MM.1S (cell line): ENCODE data around the gene ZBTB42.

ENCODE experiments used
- DNase-seq: peaks from one replicate; pipeline ENCODE4 v3.0.0-alpha.2; 2015
- H2AFZ ChIP-seq: fragments of 300-600 bp; sonication (generic); 2 replicates; pipeline ENCODE4 v1.6.0; 2016; ENCODE audit warnings: antibody characterized with exemption, low read length
- H3F3A ChIP-seq: fragments of 300-600 bp; sonication (generic); 2 replicates; pipeline ENCODE4 v1.6.1; 2016; ENCODE audit warnings: mild to moderate bottlenecking, antibody characterized with exemption, low read length, moderate library complexity, mixed read lengths; ENCODE audit not compliant: insufficient read depth
- H3K27ac ChIP-seq: fragments of 300-600 bp; sonication (generic); 2 replicates; pipeline ENCODE4 v1.5.1; 2016; ENCODE audit warnings: mild to moderate bottlenecking, low read length
- H3K27me3 ChIP-seq: fragments of 300-600 bp; sonication (generic); replicated peaks from 2 replicates; pipeline ENCODE4 v1.6.0; 2016; ENCODE audit warnings: low read length; ENCODE audit not compliant: insufficient read depth
- H3K36me3 ChIP-seq: fragments of 300-600 bp; sonication (generic); replicated peaks from 2 replicates; pipeline ENCODE4 v1.6.1; 2016; ENCODE audit warnings: mild to moderate bottlenecking, low read length, mixed read lengths; ENCODE audit not compliant: insufficient read depth
- H3K4me1 ChIP-seq: fragments of 300-600 bp; sonication (generic); 2 replicates; pipeline ENCODE4 v1.6.1; 2016; ENCODE audit warnings: low read length, mixed read lengths
- H3K4me2 ChIP-seq: fragments of 300-600 bp; sonication (generic); 2 replicates; pipeline ENCODE4 v1.6.0; 2016; ENCODE audit warnings: low read depth, low read length
- H3K4me3 ChIP-seq: fragments of 300-600 bp; sonication (generic); 2 replicates; pipeline ENCODE4 v1.5.1; 2016; ENCODE audit warnings: low read length, mixed read lengths
- H3K79me2 ChIP-seq: fragments of 300-600 bp; sonication (generic); 2 replicates; pipeline ENCODE4 v1.6.1; 2016; ENCODE audit warnings: mixed run types, low read length, mixed read lengths
- H3K9ac ChIP-seq: fragments of 300-600 bp; sonication (generic); 2 replicates; pipeline ENCODE4 v1.6.1; 2016; ENCODE audit warnings: low read length, mixed read lengths
- H3K9me2 ChIP-seq: fragments of 300-600 bp; sonication (generic); replicated peaks from 2 replicates; pipeline ENCODE4 v1.6.1; 2016; ENCODE audit warnings: mild to moderate bottlenecking, low read length, mixed read lengths; ENCODE audit not compliant: insufficient read depth
- H3K9me3 ChIP-seq: fragments of 300-600 bp; sonication (generic); replicated peaks from 2 replicates; pipeline ENCODE4 v1.6.1; 2016; ENCODE audit warnings: mild to moderate bottlenecking, low read length, mixed read lengths; ENCODE audit not compliant: insufficient read depth
- H4K20me1 ChIP-seq: fragments of 300-600 bp; sonication (generic); 2 replicates; pipeline ENCODE4 v1.6.1; 2016; ENCODE audit warnings: mild to moderate bottlenecking, low read length, moderate library complexity, mixed read lengths; ENCODE audit not compliant: insufficient read depth
- CTCF ChIP-seq: fragments of 300-600 bp; sonication (generic); IDR thresholded peaks from 2 replicates; pipeline ENCODE4 v1.5.1; 2016; ENCODE audit warnings: antibody characterized with exemption, low read length, mixed read lengths
- EZH2 ChIP-seq: fragments of 300-600 bp; sonication (generic); optimal IDR thresholded peaks from 2 replicates; pipeline ENCODE3; 2017; ENCODE audit warnings: low read depth, mild to moderate bottlenecking, antibody characterized with exemption, low read length, mixed read lengths
- EZH2phosphoT487 ChIP-seq: fragments of 300-600 bp; sonication (generic); IDR thresholded peaks from 2 replicates; pipeline ENCODE4 v1.6.1; 2018; ENCODE audit warnings: antibody characterized with exemption, low read length

ZBTB42 gene

GRCh38 chr14:104768437-104769323 is 32.2 kb upstream of the ZBTB42 start:
- TF ChIP-seq EZH2phosphoT487 (no peak), EZH2 (no peak), CTCF (peak; percentile 50)
- H3K4me2 ChIP-seq, result no peak overlapping the region
- H4K20me1 ChIP-seq, result no peaks in the 10 kb centered on the region
- no peaks in the 10 kb centered on the region for H3K9me3 ChIP-seq
- peak; percentile 49 for DNase-seq
- no peak overlapping the region for H2AFZ ChIP-seq
- H3K36me3 ChIP-seq, result no peaks in the 10 kb centered on the region
- no peak overlapping the region for H3K9ac ChIP-seq
- H3K27ac ChIP-seq, result no peak overlapping the region
- H3K4me1 ChIP-seq, result no peaks in the 10 kb centered on the region
- no peaks in the 10 kb centered on the region for H3K79me2 ChIP-seq
- H3K4me3 ChIP-seq, result no peak overlapping the region
- no peaks in the 10 kb centered on the region for H3F3A ChIP-seq
- H3K9me2 ChIP-seq, result no peaks in the 10 kb centered on the region
- no peaks in the 10 kb centered on the region for H3K27me3 ChIP-seq

- Histone ChIP-seq H3K79me2 (no peaks in the 10 kb centered on the region), H3K36me3 (no peaks in the 10 kb centered on the region), H3K9me3 (no peaks in the 10 kb centered on the region), H3K9ac (no peak overlapping the region), H3K4me3 (no peak overlapping the region), H3K27me3 (no peaks in the 10 kb centered on the region), H2AFZ (no peak overlapping the region), H3F3A (no peaks in the 10 kb centered on the region), H3K4me2 (no peak overlapping the region), H4K20me1 (no peaks in the 10 kb centered on the region), H3K4me1 (no peaks in the 10 kb centered on the region), H3K27ac (no peak overlapping the region), H3K9me2 (no peaks in the 10 kb centered on the region)
- no peak for DNase-seq
- TF ChIP-seq EZH2phosphoT487 (no peak), EZH2 (no peak), CTCF (no peak)
Measured at GRCh38 chr14:104769324-104770071, 31.4 kb upstream of the ZBTB42 start.

DNA sequence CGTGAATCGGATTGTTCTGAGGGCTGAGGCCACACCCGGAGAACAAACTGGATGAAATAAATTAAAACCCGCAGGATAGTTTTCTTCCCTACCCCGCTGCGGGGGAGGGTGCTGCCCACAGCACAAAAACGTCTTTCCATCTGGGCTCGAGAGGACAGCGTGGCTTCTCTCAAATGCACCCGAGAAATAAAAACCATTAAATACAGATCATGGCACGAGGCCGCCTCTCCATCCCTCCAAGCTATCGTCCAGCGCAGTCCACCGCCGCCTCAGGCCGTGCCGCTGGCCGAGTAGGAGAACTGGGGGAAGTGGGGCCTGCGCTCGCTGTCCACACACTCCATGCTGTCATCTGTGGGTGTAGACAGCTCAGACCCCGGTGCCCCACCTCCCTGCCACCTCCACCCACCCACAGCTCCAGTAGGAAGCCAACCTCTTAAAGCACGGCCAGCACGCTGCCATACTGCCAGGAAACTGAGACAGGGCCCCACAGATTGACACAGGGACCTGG is 30.8 kb upstream of the ZBTB42 start:
- no peak overlapping the region for H3K9ac ChIP-seq
- no peaks in the 10 kb centered on the region for H3K79me2 ChIP-seq
- H3K27ac ChIP-seq, result no peak overlapping the region
- H3K4me1 ChIP-seq, result no peaks in the 10 kb centered on the region
- H3K4me2 ChIP-seq, result no peak overlapping the region
- H3F3A ChIP-seq, result no peaks in the 10 kb centered on the region
- no peaks in the 10 kb centered on the region for H3K9me2 ChIP-seq
- no peak for DNase-seq
- no peak overlapping the region for H2AFZ ChIP-seq
- H3K4me3 ChIP-seq, result no peak overlapping the region
- H3K36me3 ChIP-seq, result no peaks in the 10 kb centered on the region
- H3K9me3 ChIP-seq, result no peaks in the 10 kb centered on the region
- TF ChIP-seq EZH2phosphoT487 (no peak), CTCF (no peak), EZH2 (no peak)
- H4K20me1 ChIP-seq, result no peaks in the 10 kb centered on the region
- H3K27me3 ChIP-seq, result no peaks in the 10 kb centered on the region
